ENCODE results near the gene RABAC1.
"Not testable (repeated sequence)": the region's sequence is repeated elsewhere in the genome, so short reads cannot be mapped to it uniquely, and the experiment has no call there.

Gene RABAC1

GRCh38 chr19:41927497-41928192, 31.5 kb downstream of the RABAC1 start:
- DNase-seq, result no peak

GRCh38 chr19:41926763-41927496, 32.2 kb downstream of the RABAC1 start:
- DNase-seq, result no peak

- DNase-seq, result no peak
Observed at GRCh38 chr19:41926028-41926762, 32.9 kb downstream of the RABAC1 start.

GRCh38 chr19:41925208-41926003, 33.7 kb downstream of the RABAC1 start:
- no peak for DNase-seq

GRCh38 chr19:41924151-41925145, 34.7 kb downstream of the RABAC1 start:
- no peak for DNase-seq

GRCh38 chr19:41923045-41923788, 35.9 kb downstream of the RABAC1 start:
- DNase-seq, result no peak

GRCh38 chr19:41922585-41922984, 36.5 kb downstream of the RABAC1 start:
- no peak for DNase-seq

GRCh38 chr19:41921577-41922576, 37.2 kb downstream of the RABAC1 start:
- DNase-seq, result no peak

- no peak for DNase-seq
Observed at GRCh38 chr19:41920882-41921576, 38.1 kb downstream of the RABAC1 start.

GRCh38 chr19:41919948-41920712, 39.0 kb downstream of the RABAC1 start:
- DNase-seq, result no peak

- peak; percentile 16 for DNase-seq
Observed at GRCh38 chr19:41918653-41919244, 40.4 kb downstream of the RABAC1 start.

- no peak for DNase-seq
Observed at GRCh38 chr19:41918095-41918494, 41.0 kb downstream of the RABAC1 start.

GRCh38 chr19:41917676-41918075, 41.4 kb downstream of the RABAC1 start:
- DNase-seq, result no peak

- DNase-seq, result no peak
Observed at GRCh38 chr19:41915776-41916414, 43.2 kb downstream of the RABAC1 start.

GRCh38 chr19:41915021-41915775, 43.9 kb downstream of the RABAC1 start:
- DNase-seq, result no peak

GRCh38 chr19:41914424-41914834, 44.7 kb downstream of the RABAC1 start:
- not testable (repeated sequence) for DNase-seq
